Ishikawa (cell line): ENCODE data around the gene B3GAT2.

Source experiments
- CEBPB ChIP-seq: IDR thresholded peaks from 2 replicates; pipeline ENCODE4 v1.6.1; 2012
- EGR1 ChIP-seq: IDR thresholded peaks from 2 replicates; pipeline ENCODE4 v1.6.1; 2012
- EP300 ChIP-seq: IDR thresholded peaks from 2 replicates; pipeline ENCODE4 v1.6.1; 2012; ENCODE audit warnings: borderline replicate concordance
- RAD21 ChIP-seq: IDR thresholded peaks from 2 replicates; pipeline ENCODE4 v1.6.1; 2012; ENCODE audit warnings: low read depth
- TAF1 ChIP-seq: IDR thresholded peaks from 2 replicates; pipeline ENCODE4 v1.6.1; 2012; ENCODE audit warnings: low read depth, mild to moderate bottlenecking
- TCF12 ChIP-seq: IDR thresholded peaks from 2 replicates; pipeline ENCODE4 v1.6.1; 2012; ENCODE audit warnings: low read depth
- TEAD4 ChIP-seq: IDR thresholded peaks from 2 replicates; pipeline ENCODE4 v1.6.1; 2012
- YY1 ChIP-seq: IDR thresholded peaks from 2 replicates; pipeline ENCODE4 v1.6.1; 2012; ENCODE audit warnings: low read depth
- TF ChIP-seq, protein P1 (sequence below): IDR thresholded peaks from 2 replicates; pipeline ENCODE4 v1.6.1; 2012
- TF ChIP-seq, protein P2 (sequence below): IDR thresholded peaks from 2 replicates; pipeline ENCODE4 v1.6.1; 2012; ENCODE audit warnings: low read depth, mild to moderate bottlenecking

- no peak for TF ChIP-seq TAF1
- TF ChIP-seq RAD21 = no peak
- no peak for TF ChIP-seq TEAD4
- no peak for TF ChIP-seq TCF12
- no peak for TF ChIP-seq EP300
- TF ChIP-seq, protein P1, sequence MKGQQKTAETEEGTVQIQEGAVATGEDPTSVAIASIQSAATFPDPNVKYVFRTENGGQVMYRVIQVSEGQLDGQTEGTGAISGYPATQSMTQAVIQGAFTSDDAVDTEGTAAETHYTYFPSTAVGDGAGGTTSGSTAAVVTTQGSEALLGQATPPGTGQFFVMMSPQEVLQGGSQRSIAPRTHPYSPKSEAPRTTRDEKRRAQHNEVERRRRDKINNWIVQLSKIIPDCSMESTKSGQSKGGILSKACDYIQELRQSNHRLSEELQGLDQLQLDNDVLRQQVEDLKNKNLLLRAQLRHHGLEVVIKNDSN = no peak
- TF ChIP-seq CEBPB = no peak
- TF ChIP-seq, protein P2, sequence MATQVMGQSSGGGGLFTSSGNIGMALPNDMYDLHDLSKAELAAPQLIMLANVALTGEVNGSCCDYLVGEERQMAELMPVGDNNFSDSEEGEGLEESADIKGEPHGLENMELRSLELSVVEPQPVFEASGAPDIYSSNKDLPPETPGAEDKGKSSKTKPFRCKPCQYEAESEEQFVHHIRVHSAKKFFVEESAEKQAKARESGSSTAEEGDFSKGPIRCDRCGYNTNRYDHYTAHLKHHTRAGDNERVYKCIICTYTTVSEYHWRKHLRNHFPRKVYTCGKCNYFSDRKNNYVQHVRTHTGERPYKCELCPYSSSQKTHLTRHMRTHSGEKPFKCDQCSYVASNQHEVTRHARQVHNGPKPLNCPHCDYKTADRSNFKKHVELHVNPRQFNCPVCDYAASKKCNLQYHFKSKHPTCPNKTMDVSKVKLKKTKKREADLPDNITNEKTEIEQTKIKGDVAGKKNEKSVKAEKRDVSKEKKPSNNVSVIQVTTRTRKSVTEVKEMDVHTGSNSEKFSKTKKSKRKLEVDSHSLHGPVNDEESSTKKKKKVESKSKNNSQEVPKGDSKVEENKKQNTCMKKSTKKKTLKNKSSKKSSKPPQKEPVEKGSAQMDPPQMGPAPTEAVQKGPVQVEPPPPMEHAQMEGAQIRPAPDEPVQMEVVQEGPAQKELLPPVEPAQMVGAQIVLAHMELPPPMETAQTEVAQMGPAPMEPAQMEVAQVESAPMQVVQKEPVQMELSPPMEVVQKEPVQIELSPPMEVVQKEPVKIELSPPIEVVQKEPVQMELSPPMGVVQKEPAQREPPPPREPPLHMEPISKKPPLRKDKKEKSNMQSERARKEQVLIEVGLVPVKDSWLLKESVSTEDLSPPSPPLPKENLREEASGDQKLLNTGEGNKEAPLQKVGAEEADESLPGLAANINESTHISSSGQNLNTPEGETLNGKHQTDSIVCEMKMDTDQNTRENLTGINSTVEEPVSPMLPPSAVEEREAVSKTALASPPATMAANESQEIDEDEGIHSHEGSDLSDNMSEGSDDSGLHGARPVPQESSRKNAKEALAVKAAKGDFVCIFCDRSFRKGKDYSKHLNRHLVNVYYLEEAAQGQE = no peak
- TF ChIP-seq YY1 = no peak
- TF ChIP-seq EGR1 = no peak
Measured at GRCh38 chr6:70879496-70879895, 77.4 kb downstream of the B3GAT2 start.
